Measurements from ENCODE around the gene GNAI3. TPM values are rescaled to one million over a fixed set of nuclear protein-coding genes. Genes with fewer than 3 reads are reported as not detected.

Gene GNAI3
- total and polyA plus RNA-seq, 4 donors: 2.7 to 10.4 (median 6.5) TPM

DNA sequence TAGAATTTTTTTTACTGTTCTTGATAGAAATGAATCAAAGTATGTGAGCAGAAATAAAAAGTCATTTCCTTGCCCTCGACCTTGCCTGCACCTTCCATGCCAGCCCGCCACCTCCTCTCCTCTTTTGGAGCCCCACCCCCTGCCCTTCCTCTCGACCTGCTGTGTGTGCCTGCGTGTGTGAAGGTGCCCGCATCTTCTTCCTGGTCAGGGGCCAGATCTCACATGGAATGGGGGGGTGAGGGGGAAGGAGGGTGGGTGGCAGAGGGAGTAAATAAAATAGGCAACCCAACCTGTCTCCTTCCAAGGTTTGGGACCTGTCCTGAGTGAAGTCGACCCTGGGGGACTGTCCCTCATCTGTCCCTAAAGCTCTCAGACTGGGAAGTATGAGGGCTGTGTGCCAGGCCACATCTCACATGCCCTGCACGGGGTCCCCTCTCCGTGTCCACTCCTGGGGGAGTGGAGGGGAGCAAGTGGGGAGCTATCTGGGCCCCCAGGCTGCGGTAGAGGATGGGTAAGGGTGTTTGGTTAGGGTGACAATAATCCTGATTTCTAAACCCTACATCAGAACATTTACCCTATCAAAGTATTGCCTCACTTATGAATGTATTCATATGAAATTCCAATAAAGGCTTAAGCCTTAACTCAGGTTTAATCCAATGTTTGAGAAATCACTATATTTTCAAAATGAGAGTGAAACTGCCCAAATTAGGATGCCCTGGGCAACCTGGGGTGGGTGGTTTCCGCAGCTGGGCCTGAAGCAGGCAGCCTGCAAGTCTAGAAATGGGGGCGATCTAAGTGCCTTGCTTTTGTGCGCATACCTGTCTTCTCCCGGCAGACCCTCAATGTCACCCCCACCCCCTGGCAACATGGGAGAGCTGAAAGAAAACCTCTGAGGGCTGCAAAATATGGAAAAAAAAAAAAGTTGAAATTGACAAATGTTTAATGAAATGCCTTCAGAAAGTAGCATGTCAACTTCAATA lies 86.6 kb downstream of the GNAI3 start:
- Histone ChIP-seq H3K27ac (ENCODE audit: low read depth in 1 of 2, low read length in 1 of 2) (no peak overlapping the region), H3K9me3 (ENCODE audit: control insufficient read depth in 4 of 4, insufficient read depth in 3 of 4, low read length in 3 of 4) (no peaks in the 10 kb centered on the region), H3K4me1 (ENCODE audit: control insufficient read depth in 5 of 5, insufficient read depth in 5 of 5, low read length in 5 of 5) (no peaks in the 10 kb centered on the region), H3K27me3 (ENCODE audit: control insufficient read depth in 3 of 3, insufficient read depth in 3 of 3, low read length in 2 of 3) (no peaks in the 10 kb centered on the region), H3K36me3 (ENCODE audit: control insufficient read depth in 4 of 4, insufficient read depth in 4 of 4, low read length in 4 of 4) (peaks cover 0 to 16% (median 9%) of the 10 kb centered on the region in 4 donors), H3K4me3 (no peak overlapping the region), H3K9ac (ENCODE audit: insufficient read depth in 1 of 2, low read length in 2 of 2) (no peak overlapping the region)
- 51 to 53% methylated on average over 13 of the region's 13 CpGs for WGBS, 2 donors
- TF ChIP-seq, protein P1, sequence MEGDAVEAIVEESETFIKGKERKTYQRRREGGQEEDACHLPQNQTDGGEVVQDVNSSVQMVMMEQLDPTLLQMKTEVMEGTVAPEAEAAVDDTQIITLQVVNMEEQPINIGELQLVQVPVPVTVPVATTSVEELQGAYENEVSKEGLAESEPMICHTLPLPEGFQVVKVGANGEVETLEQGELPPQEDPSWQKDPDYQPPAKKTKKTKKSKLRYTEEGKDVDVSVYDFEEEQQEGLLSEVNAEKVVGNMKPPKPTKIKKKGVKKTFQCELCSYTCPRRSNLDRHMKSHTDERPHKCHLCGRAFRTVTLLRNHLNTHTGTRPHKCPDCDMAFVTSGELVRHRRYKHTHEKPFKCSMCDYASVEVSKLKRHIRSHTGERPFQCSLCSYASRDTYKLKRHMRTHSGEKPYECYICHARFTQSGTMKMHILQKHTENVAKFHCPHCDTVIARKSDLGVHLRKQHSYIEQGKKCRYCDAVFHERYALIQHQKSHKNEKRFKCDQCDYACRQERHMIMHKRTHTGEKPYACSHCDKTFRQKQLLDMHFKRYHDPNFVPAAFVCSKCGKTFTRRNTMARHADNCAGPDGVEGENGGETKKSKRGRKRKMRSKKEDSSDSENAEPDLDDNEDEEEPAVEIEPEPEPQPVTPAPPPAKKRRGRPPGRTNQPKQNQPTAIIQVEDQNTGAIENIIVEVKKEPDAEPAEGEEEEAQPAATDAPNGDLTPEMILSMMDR (IDR thresholded peaks at IDR 0.05; ENCODE audit: control extremely low read depth, extremely low read depth): no peak
- no peak for DNase-seq
- no peak for ATAC-seq (ENCODE audit: insufficient read depth, low FRiP score)

DNA sequence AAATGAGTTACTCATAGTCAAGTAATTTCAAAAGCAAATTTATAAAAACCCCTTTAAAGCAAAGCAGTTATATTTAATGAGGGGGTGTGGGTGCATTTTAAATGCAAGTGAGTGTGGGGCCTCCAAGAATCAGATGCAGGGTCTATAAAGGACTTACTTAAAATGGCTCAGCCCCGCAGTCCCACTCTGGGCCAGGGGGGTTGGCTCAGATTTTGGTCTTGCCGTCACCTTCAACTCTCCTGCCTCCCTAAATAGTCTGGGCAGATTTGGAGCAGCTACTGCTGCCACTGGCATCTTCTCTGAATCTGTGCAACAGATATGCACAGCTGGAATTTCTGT lies 87.4 kb downstream of the GNAI3 start:
- TF ChIP-seq, protein P1 (IDR thresholded peaks at IDR 0.05; ENCODE audit: control extremely low read depth, extremely low read depth): no peak
- no peaks in the 10 kb centered on the region for H3K9me3 ChIP-seq (ENCODE audit: control insufficient read depth in 4 of 4, insufficient read depth in 3 of 4, low read length in 3 of 4)
- no peaks in the 10 kb centered on the region for H3K27me3 ChIP-seq (ENCODE audit: control insufficient read depth in 3 of 3, insufficient read depth in 3 of 3, low read length in 2 of 3)
- no peak overlapping the region for H3K27ac ChIP-seq (ENCODE audit: low read depth in 1 of 2, low read length in 1 of 2)
- DNase-seq (no peak), ATAC-seq (ENCODE audit: insufficient read depth, low FRiP score) (no peak)
- H3K36me3 ChIP-seq (ENCODE audit: control insufficient read depth in 4 of 4, insufficient read depth in 4 of 4, low read length in 4 of 4): peaks cover 0 to 11% (median 6%) of the 10 kb centered on the region in 4 donors
- H3K4me1 ChIP-seq (ENCODE audit: control insufficient read depth in 5 of 5, insufficient read depth in 5 of 5, low read length in 5 of 5): no peaks in the 10 kb centered on the region
- H3K4me3 ChIP-seq: no peak overlapping the region
- no peak overlapping the region for H3K9ac ChIP-seq (ENCODE audit: insufficient read depth in 1 of 2, low read length in 2 of 2)
- 79 to 98% methylated on average over 2 of the region's 2 CpGs for WGBS, 2 donors

DNA sequence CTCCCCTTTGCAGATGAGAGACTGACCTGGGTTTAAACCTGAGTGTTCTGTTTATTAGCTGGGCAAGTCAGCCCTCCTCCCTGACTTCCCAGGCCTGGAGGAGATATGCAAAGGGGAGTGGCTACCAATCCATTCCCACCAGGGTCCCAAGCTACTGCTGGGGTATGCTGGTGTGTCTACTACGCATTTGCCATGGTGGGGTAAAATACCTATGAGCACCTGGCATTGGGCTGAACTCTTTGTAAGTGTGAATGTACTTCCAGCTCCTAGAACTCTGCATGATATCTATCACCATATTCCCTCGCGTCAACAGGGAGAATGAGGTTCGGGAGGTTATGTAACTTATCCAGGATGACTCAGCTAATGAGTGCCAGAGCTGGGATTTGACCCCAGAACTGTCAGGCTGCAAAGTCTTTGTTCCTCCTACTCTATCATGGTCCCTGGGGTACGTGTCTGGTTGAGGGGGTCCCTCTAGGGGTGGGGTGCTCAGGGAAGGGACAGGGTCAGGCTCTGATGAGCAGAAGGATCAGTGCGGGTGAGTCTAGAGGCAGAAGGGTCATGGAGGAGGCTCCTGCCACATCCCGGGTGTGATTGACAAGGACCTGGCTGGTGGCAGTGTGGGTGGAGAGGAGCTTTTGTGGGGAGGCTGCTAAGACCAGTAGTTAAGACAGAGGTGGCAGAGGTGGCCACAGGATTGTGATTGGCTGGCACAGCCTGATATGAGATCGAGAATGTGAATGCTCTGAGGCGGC lies 88.0 kb downstream of the GNAI3 start:
- 52 to 63% methylated on average over 9 of the region's 9 CpGs for WGBS, 2 donors
- DNase-seq (no peak), ATAC-seq (ENCODE audit: insufficient read depth, low FRiP score) (peak; percentile 19)
- Histone ChIP-seq H3K9ac (ENCODE audit: insufficient read depth in 1 of 2, low read length in 2 of 2) (no peak overlapping the region), H3K4me3 (no peak overlapping the region), H3K4me1 (ENCODE audit: control insufficient read depth in 5 of 5, insufficient read depth in 5 of 5, low read length in 5 of 5) (no peaks in the 10 kb centered on the region), H3K36me3 (ENCODE audit: control insufficient read depth in 4 of 4, insufficient read depth in 4 of 4, low read length in 4 of 4) (peaks cover 0 to 5% (median 2%) of the 10 kb centered on the region in 4 donors), H3K27ac (ENCODE audit: low read depth in 1 of 2, low read length in 1 of 2) (no peak overlapping the region), H3K9me3 (ENCODE audit: control insufficient read depth in 4 of 4, insufficient read depth in 3 of 4, low read length in 3 of 4) (no peaks in the 10 kb centered on the region), H3K27me3 (ENCODE audit: control insufficient read depth in 3 of 3, insufficient read depth in 3 of 3, low read length in 2 of 3) (no peaks in the 10 kb centered on the region)
- TF ChIP-seq, protein P1 (IDR thresholded peaks at IDR 0.05; ENCODE audit: control extremely low read depth, extremely low read depth): no peak

Data from lung (tissue), 12 donors.